ENCODE data around the gene LGALS1. TPM values are rescaled to one million over a fixed set of nuclear protein-coding genes. Genes with fewer than 3 reads are reported as not detected.

The LGALS1 gene
- total RNA-seq, 1 experiment from 2014 or later = 5,161 TPM

DNA sequence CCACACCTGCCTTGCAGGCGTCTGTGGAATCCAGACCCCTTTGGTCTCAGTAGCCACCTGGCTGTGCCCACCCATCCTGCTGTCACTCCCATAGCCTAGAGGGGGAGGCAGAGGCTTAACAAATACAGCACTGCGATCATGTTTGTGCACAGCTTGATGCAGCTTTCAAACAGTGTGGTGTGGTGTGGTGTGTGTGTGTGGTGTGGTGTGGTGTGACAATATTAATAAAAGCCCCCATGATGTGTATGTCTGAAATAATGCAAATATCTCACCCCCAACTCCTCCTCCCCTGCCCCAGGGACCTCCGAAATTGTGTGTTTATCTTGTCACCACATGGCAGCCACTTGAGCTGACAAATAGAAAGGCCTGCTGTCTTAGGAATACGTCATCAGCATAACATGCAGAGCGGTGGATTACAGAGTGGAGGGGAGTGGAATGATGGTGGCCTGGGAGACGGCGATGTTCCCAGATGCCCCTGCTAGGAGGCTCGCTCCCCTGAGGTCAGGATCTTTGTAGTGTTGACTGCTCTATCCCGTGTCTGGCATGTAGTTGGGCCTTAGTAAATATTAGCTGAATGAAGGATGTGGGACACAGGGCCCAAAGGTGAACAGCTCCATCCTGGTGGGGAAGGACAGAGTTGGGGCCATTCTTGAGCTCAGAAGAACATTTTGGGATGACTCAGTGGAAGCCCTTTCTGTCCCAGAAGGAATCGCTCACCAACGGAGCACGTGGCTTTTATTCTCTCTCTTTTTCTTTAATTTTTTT is 14.1 kb upstream of the LGALS1 start:
- peak; percentile 66 for DNase-seq (ENCODE audit: low read depth)

DNA sequence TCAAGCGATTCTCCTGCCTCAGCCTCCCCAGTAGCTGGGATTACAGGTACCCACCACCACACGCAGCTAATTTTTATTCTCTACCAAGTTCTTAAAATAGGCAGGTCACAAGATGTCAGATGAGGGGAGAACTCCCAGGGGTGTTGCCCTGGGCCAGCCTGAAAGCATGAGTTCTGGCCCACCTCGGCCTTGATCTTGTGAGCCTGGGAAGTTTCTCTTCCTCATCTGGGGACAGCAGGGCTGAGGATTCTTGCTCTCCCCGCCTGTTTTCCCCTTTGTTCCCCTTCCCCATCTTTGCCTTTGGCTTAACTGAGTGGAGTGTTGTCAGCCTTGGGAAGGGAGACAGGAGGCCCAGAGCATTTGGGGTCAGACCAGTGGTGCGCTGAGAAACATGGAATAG is 13.4 kb upstream of the LGALS1 start:
- DNase-seq (ENCODE audit: low read depth) = no peak

DNA sequence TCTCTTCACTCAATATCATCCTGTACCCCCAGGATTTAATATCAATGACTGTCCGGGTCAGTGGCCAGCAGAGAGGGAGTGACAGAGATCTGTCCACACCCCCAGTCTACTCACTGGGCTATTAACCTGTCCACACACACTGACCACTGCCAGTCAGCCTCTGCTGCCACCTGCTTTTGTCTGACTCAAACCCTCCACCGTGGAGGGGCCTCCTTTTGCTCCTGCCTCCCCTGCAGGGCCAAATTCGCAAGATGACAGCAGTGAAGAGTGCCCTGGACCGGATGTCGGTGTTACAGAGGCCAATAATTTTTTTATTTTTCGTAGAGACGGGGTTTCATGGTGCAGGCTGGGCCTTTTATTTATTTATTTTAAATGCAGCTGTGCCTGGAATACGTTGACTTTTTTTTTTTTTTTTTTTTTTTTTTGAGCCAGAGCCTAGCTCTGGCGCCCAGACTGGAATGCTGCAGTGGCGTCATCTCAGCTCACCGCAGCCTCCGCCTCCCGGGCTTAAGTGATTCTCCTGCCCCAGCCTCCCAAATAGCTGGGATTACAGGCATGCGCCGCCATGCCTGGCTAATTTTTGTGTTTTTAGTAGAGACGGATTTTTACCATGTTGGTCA is 11.8 kb upstream of the LGALS1 start:
- DNase-seq (ENCODE audit: low read depth) = peak; percentile 25

DNA sequence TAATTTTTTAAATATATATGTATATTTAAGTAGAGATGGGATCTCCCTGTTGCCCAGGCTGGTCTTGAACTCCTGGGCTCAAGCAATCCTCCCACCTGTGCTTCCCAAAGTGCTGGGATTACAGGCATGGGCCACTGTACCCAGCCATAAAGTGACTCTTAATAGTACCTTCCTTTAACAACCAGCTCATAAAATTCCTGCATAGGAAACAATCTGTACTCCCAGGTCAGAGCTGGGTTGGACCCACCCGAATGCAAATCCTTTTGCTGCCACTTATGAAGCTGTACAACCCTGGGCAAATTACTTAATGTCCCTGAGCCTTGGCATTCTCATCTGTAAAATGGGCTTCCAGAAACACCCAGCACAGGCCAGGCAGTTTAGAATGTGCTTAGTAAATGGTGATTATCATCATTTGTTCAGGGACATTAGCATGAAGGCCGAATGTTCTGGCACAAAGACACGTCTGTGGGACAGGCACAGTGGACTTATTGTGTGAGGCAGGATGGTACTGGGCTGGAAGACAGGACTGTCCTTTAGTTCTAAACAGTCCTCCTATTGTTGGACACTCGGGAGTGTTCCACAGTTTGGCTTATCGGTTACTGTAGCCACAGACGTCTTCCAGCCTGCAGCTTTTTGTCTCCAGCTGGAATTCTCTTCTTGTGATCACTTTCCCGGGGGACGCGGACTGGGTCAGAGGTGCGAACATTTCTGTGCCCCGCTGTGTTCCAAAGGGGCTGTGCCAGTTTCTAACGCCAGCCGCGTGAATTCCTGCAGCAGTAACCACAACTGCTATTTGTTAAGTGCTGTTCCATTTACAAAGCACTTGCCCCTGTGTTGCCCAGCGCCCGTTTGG is 11.0 kb upstream of the LGALS1 start:
- DNase-seq (ENCODE audit: low read depth) = no peak

DNA sequence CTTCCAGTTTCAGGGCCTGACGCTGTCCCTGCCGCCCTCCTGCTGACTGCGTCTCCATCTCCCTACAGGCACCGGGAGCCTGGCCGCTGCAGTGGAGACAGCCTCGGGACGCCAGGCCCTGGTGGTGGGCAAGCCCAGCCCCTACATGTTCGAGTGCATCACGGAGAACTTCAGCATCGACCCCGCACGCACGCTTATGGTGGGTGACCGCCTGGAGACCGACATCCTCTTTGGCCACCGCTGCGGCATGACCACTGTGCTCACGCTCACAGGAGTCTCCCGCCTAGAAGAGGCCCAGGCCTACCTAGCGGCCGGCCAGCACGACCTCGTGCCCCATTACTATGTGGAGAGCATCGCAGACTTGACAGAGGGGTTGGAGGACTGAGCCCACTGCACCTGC is 9.9 kb upstream of the LGALS1 start:
- DNase-seq (ENCODE audit: low read depth) = no peak

DNA sequence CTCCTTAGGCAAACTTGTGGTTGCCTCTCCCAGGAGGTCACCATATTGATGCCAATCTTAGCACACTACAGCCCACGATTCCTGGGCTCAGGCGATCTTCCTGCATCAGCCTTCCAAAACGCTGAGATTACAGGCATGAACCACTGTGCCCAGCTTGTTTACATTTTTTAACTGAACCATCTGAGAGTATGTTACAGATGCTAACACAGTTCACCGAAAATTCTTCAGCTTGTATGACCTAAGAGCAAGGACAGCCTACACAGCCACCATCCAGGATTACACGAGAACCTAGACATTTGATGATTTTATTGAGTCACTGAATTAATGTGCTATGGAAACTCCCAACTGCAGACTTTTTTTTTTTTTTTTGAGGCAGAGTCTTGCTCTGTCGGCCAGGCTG is 5.8 kb upstream of the LGALS1 start:
- DNase-seq (ENCODE audit: low read depth) = no peak

DNA sequence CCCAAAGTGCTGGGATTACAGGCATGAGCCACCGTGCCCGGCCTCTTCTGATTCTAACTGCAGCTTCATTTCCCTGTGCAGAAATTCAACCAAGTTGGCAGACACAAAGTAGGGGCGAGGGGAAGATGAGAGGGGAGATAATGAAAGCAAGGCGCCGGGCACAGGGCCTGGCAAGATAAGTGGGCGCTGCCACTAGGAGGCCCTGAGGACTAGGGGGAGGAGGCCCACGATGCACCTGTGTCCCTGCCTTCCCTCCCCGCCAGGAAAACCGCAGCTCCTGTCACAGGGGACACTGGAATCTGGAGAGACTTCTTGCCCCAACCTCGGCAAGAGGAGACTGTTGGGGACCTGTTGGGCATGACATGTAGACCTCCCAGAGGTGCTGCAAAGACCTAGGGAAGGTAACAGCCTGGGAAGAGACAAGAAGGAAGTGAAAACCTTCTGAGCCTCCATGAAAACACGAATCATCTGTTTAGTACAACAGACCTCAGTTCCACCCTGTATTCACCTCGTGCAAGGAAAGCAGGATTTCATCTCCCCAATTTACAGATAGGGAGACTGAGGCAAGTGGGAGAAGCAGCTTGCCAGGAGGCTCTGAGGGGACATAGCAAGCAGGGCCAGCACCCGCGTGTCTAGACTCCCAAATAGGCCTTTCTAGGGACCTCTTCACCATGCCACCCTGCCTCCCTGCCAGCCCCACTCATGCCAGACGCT is 3.1 kb upstream of the LGALS1 start:
- no peak for DNase-seq (ENCODE audit: low read depth)

DNA sequence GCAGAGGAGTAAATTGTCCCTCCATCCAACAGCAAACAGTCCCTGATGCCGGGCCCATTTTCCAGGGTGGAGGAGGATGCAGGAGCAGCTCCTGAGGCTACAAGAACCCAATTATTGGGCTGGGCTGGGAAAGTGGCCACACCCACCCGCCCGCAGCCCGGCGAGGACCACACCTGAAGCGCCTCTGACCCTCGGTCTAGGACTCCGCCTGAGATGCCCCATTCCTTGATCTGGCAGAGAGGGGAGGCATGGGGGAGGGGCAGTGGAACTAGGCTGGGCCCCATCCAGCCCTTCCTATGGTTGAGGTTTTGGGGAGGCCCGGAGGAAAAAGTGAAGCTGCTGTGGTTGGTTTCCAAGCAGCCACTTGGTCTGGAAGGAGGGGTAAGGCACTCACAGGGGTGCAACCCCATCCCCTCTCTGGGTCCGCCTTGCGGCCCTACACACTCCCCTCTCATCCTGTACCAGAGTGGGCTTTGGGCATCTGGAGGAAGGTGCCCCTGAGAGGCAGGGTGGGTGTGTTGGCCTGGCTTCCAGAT is 2.4 kb upstream of the LGALS1 start:
- DNase-seq (ENCODE audit: low read depth) = no peak

DNA sequence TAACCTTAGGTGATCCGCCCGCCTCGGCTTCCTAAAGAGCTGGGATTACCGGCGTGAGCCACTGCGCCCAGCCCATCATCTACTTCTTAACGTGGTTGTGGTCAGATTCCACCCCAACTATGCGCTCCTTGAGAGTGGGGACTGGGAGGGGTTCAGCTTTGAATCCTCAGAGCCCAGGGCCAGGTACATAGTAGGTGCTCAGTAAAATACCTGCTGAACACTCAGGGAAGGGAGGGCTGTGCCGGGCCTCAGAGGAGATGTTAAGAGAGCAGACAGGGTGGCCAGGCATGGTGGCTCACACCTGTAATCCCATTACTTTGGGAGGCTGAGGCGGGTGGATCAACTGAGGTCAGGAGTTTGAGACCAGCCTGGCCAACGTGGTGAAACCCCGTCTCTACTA is 1.2 kb upstream of the LGALS1 start:
- no peak for DNase-seq (ENCODE audit: low read depth)

DNA sequence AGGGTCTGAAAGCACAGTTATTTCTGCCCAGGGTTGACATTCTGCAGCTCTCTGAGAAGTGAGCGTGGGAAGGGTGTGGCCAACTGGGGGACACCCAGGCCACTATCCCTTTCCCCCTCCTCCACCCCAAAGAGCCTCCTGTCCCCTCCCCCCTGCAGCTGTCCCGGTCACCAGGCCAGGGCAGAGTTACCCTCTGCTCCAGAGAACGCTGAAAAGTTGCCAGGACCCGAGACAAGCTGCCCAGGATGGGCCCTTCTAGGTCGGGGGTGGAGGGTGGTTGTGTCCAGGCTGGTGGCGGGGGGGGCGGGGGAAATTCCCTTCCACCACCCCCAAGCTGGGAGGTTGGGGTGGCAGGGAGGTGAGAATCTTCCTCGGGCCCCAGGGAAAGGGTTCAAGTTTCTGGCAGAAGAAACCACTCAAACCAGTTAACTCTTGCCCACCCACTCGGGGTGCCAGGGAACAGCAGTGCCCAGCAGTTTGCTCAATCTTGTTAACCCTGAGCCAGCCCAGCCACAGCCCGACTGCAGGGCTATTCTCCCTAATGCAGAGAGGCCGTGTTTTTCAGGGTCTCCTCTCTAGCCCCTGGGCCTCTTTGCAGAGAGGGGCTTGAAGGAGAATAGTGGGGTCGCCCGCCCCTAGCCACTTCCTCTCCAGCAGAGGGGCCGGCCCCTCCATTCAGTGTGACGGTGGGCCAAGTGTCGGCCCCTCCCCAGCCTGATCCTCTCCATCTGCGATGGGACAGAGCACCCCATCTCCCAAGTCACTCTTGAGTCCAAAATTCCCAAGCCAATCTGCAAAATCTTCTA is 697 bp downstream of the LGALS1 start:
- DNase-seq (ENCODE audit: low read depth) = peak; percentile 79

DNA sequence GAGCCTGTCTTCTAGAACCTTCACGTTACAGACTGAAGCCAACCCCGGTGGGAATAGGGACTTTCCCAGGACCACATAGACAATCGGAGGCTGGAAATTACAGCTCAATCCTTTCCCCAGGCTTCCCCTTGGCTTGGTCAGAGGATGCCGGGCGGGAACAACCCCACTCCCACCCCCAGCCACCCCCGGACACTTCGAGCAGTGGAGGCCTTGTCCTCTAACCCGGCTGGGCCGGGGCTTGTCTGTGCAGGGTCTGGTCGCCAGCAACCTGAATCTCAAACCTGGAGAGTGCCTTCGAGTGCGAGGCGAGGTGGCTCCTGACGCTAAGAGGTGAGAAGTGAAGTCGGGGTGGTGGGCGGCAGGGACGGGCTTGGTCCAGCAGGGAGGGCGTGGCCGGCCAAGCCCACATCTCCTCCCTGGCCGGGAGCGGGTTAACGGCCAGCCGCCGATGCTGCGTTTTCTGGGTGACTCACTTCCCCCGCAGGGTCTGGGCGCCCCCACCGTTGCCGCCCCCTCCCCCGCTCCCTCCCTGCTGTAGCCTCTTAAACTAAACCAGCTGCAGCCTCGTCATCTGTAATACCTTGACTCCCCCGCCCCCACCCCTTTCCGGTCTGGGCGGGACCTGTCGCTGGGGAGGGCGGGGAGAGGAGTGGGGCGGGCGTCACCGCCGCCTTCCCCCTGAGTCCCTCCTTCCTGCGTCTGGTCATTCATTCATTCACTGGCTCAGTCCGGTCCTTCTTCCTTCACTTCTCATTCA is 1.5 kb downstream of the LGALS1 start:
- DNase-seq (ENCODE audit: low read depth) = peak; percentile 96

DNA sequence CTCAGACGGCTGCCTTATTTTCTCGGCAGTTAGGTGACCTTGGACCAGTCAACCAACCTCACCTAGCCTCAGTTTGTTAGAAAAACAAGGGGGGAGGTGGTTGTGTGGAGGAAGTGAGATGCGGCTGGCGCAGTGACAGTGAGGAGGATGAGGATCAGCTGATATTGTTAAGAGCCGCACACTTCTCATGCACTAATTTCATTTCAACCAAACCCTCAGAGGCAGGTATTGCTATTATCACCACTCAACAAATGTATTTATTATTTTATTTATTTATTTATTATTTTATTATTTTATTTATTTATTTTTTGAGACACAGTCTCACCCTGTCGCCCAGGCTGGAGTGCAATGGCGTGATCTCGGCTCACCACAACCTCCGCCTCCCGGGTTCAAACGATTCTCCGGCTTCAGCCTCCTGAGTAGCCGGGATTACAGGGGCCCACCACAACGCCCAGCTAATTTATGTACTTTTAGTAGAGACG is 2.1 kb downstream of the LGALS1 start:
- no peak for DNase-seq (ENCODE audit: low read depth)

DNA sequence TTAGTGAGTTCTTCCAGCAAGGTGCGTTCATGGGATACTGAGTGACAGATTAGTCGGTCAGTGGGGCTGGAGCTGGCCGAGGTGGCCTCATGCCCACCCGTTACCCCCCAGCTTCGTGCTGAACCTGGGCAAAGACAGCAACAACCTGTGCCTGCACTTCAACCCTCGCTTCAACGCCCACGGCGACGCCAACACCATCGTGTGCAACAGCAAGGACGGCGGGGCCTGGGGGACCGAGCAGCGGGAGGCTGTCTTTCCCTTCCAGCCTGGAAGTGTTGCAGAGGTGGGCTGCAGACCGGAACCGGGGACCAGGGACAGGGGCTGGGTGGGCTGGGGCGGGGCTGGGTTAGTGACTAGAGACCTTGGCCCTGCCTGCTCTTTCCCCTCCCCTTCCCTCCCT is 2.9 kb downstream of the LGALS1 start:
- DNase-seq (ENCODE audit: low read depth) = no peak

DNA sequence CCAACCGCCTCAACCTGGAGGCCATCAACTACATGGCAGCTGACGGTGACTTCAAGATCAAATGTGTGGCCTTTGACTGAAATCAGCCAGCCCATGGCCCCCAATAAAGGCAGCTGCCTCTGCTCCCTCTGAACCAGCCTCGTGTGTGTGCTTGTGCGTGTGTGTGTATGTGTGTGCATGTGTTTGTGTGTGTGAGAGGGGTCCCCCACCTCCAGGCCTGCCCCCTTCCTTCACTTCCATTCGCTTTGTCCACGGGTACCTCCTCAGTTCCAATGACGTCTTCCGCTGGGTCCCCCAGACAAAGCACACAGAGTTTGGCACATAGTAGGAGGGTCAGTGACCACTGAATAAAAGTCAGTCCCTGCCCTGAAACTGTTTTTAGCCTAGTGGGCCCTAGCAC is 4.2 kb downstream of the LGALS1 start:
- no peak for DNase-seq (ENCODE audit: low read depth)

DNA sequence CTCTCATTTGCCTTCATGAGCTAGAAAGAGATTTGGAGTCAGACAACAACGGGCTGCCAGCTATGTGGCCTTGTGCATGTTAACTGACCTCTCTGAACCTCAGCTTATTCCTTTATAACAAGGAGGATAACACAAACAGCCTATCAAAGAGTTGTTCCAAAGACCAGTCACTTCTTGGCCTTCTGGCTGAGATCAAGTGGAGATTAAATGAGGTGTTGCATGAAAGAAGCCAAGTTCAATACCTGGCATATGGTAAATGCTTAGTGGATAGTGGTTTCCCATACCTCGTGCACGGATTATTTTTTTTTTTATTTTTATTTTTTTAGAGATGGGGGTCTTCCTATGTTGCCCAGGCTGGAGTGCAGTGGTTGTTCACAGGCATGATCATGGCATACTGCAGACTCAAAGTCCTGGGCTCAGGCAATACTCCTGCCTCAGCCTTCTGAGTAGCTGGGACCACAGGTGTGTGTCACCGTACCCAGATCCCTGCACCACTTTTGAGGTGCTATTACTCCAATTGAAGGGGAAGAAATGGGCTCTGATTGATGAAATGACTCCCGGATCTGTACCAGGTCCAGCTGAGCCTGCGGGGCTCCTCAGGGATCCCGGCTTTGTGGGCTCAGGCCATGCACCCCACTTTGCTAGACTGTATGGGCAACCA is 4.9 kb downstream of the LGALS1 start:
- DNase-seq (ENCODE audit: low read depth) = peak; percentile 23

DNA sequence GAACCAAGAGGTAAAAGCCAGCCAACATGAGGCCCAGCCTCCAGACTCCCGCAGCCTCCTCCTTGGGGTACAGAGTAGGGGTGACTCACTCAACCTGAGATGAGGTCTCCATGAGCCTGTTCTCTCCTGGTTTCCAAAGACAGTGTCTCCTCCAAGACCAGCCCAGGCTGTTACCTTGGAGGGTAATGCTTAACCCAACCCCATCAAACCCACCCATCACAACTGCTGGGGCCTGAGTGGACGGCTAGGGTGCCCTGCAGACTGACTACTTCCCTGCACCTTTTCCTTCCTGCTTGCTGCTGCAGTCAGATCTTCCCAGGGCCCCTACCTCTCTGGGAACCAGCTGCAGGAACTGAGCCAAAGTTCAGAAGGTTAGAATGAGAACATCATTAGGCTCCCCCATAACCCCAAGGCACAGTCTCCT is 5.6 kb downstream of the LGALS1 start:
- DNase-seq (ENCODE audit: low read depth) = peak; percentile 45

DNA sequence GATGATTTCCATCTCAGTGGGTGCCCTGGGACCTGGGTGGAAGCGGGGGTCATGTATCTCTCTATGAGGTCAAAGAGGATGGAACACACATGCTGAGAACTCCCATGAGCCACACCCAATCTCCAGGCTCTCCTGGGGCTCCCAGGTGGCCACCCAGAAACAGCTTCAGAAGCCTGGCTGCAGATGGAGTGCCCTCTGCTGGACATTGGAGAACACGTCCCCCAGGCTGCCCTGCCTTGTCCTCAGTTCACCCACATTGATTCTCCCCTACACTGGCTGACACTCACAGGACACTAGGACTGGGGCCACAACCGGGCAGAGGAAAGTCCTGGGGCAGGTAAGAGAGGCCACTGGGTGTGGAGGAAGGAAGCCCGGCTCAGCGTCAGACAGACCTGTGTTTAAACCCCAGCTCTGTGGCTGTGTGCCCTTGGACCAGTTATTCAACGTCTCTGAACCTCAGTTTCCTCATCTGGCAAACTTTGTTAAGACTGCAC is 6.2 kb downstream of the LGALS1 start:
- DNase-seq (ENCODE audit: low read depth) = peak; percentile 76

DNA sequence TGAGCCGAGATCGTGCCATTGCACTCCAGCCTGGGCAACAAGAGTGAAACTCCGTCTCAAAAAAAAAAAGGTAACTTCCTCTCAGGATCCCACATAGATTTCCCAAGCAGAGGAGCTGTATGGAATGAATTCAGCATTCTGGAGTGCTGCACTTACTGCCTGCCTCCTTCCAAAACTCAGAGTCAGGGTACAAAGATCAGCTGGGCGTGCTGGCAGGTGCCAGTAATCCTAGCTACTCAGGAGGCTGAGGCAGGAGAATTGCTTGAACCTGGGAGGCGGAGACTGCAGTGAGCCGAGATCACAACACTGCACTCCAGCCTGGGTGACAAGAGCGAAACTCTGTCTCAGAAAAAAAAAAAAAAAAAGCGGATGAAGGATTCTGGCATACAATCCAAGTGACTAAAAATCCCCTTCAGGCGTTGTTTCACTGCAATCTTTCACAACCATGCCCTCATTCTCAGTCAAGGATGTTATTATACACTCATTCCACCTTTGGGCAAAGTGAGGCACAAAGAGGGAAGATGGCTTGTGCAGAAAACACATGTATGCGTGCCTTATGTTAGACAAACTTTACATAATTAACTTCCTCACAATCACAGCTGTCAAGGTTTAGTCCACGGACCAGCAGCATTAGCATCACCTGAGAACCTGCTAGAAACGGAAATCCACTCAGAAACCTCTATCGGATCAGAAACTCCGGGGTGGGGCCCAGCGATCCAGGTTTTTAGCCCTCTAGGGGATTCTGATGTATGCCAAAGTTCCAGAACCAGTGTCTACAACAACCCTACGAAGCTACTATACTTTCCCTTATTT is 9.6 kb downstream of the LGALS1 start:
- no peak for DNase-seq (ENCODE audit: low read depth)
